CD4-positive, alpha-beta T cell (primary cell): Measurements from ENCODE around the gene TMEM52. TPM values are rescaled to one million over a fixed set of nuclear protein-coding genes. Genes with fewer than 3 reads are reported as not detected.

Experiments used
- ATAC-seq: fragments of 200-7000 bp; cut with Tn5 transposase; one replicate; pipeline ENCODE4 v1.10.0; 2022; ENCODE audit warnings: mild to moderate bottlenecking; ENCODE audit not compliant: poor library complexity
- CTCF ChIA-PET: fragments of 350-600 bp; sonication (Branson Sonifier 250); formaldehyde crosslinking; loops from one replicate; lab custom pipeline; 2021; ENCODE audit warnings: antibody characterized with exemption, inconsistent platforms; lab: Charles Lee
- POLR2A ChIA-PET: fragments of 350-600 bp; sonication (Branson Sonifier 250); formaldehyde crosslinking; loops from one replicate; lab custom pipeline; 2021; ENCODE audit warnings: antibody characterized with exemption, inconsistent platforms; lab: Charles Lee
- DNase-seq, 14 experiments: peaks; one replicate each; pipeline ENCODE4 v3.0.0-alpha.2; 2013 to 2020; ENCODE audit warnings: mixed read lengths in 2 of 14
- H3K27ac ChIP-seq, 2 donors: one replicate each; pipeline versions ENCODE4 v1.5.1 to v1.7.0; 2013; ENCODE audit warnings: low read length in 2 of 2, low read depth in 1 of 2, mild to moderate bottlenecking in 1 of 2
- H3K27me3 ChIP-seq, 2 experiments: 1 replicate in 1 of 2; 2 replicates in 1 of 2; pipeline versions ENCODE4 v1.6.1 to v1.7.0; 2013; ENCODE audit warnings: low read length in 2 of 2, control low read depth in 1 of 2, mild to moderate bottlenecking in 1 of 2, moderate library complexity in 1 of 2; ENCODE audit not compliant: insufficient read depth in 2 of 2, control insufficient read depth in 1 of 2
- H3K36me3 ChIP-seq: one replicate; pipeline ENCODE4 v1.6.1; 2013; ENCODE audit warnings: low read length, control low read depth; ENCODE audit not compliant: insufficient read depth
- H3K4me1 ChIP-seq: one replicate; pipeline ENCODE4 v1.6.1; 2013; ENCODE audit warnings: low read length, control low read depth; ENCODE audit not compliant: insufficient read depth
- H3K4me3 ChIP-seq: one replicate; pipeline ENCODE4 v1.5.1; 2013; ENCODE audit warnings: mild to moderate bottlenecking, low read length, moderate library complexity
- H3K9me3 ChIP-seq, 2 experiments: 1 replicate in 1 of 2; 2 replicates in 1 of 2; pipeline versions ENCODE4 v1.6.1 to v1.7.0; 2013; ENCODE audit warnings: low read length in 2 of 2, mild to moderate bottlenecking in 2 of 2, control low read depth in 1 of 2, moderate library complexity in 1 of 2; ENCODE audit not compliant: control insufficient read depth in 1 of 2, insufficient read depth in 1 of 2
- H3K27ac Mint-ChIP-seq: one replicate; pipeline ENCODE4 v1.8.0; 2020; ENCODE audit warnings: mixed read lengths
- H3K27me3 Mint-ChIP-seq: one replicate; pipeline ENCODE4 v1.8.0; 2021; ENCODE audit warnings: mixed read lengths
- H3K36me3 Mint-ChIP-seq: one replicate; pipeline ENCODE4 v1.8.0; 2021; ENCODE audit warnings: low read depth, mixed read lengths
- H3K4me1 Mint-ChIP-seq: one replicate; pipeline ENCODE4 v1.8.0; 2021; ENCODE audit warnings: low read depth, mixed read lengths
- H3K4me3 Mint-ChIP-seq: one replicate; pipeline ENCODE4 v1.8.0; 2020; ENCODE audit warnings: mild to moderate bottlenecking, mixed read lengths
- H3K9me3 Mint-ChIP-seq: one replicate; pipeline ENCODE4 v1.8.0; 2020; ENCODE audit warnings: mixed read lengths
- intact Hi-C, 2 experiments: fragments of 100-400 bp; cut with DNase I in 1 of 2; cut with micrococcal nuclease in 1 of 2; formaldehyde crosslinking; loops; one replicate each; pipeline versions ENCODE4 v1.15.1 to v1.9.0; 2023 to 2025; cut with DNase I, micrococcal nuclease
- total RNA-seq, 174 experiments: library from RNA in 2 of 174; stranded (reverse) in 2 of 174; gene quantifications; one replicate each; pipeline ENCODE4 v1.2.3 and lab custom pipeline; 2021 to 2026
- TF ChIP-seq, protein P1 (sequence below): fragments of 200-600 bp; IDR thresholded peaks from one replicate; pipeline ENCODE4 v1.8.0; 2022; ENCODE audit warnings: antibody characterized with exemption, mild to moderate bottlenecking

The TMEM52 gene
- total RNA-seq, 2 experiments from 2014 or later = 0.49 to 1.9 TPM

- CTCF ChIA-PET = no interaction called here
- H3K36me3 Mint-ChIP-seq = no peaks in the 10 kb centered on the region
- peaks cover 1% of the 10 kb centered on the region for H3K4me1 Mint-ChIP-seq
These were observed 4.7 kb downstream of the TMEM52 start for GRCh38 chr1:1914101-1914970.

GRCh38 chr1:1911350-1912041 is 7.6 kb downstream of the TMEM52 start:
- intact Hi-C loops = no loop called here

More at GRCh38 chr1:1914101-1914970, 4.7 kb downstream of the TMEM52 start:
- Histone ChIP-seq H3K36me3 (no peaks in the 10 kb centered on the region), H3K27ac (no peak overlapping the region), H3K4me3 (no peak overlapping the region), H3K9me3 (no peaks in the 10 kb centered on the region), H3K4me1 (peaks cover 25% of the 10 kb centered on the region), H3K27me3 (no peaks in the 10 kb centered on the region)
- no peaks in the 10 kb centered on the region for H3K27me3 Mint-ChIP-seq
- intact Hi-C loops = no loop called here
- no peaks in the 10 kb centered on the region for H3K9me3 Mint-ChIP-seq
- ATAC-seq (no peak), DNase-seq (peak in 1 of 14 experiments; percentile 30)
- TF ChIP-seq, protein P1, sequence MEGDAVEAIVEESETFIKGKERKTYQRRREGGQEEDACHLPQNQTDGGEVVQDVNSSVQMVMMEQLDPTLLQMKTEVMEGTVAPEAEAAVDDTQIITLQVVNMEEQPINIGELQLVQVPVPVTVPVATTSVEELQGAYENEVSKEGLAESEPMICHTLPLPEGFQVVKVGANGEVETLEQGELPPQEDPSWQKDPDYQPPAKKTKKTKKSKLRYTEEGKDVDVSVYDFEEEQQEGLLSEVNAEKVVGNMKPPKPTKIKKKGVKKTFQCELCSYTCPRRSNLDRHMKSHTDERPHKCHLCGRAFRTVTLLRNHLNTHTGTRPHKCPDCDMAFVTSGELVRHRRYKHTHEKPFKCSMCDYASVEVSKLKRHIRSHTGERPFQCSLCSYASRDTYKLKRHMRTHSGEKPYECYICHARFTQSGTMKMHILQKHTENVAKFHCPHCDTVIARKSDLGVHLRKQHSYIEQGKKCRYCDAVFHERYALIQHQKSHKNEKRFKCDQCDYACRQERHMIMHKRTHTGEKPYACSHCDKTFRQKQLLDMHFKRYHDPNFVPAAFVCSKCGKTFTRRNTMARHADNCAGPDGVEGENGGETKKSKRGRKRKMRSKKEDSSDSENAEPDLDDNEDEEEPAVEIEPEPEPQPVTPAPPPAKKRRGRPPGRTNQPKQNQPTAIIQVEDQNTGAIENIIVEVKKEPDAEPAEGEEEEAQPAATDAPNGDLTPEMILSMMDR = no peak
- no peak overlapping the region for H3K4me3 Mint-ChIP-seq
- POLR2A ChIA-PET = no interaction called here
- H3K27ac Mint-ChIP-seq = no peak overlapping the region

DNA sequence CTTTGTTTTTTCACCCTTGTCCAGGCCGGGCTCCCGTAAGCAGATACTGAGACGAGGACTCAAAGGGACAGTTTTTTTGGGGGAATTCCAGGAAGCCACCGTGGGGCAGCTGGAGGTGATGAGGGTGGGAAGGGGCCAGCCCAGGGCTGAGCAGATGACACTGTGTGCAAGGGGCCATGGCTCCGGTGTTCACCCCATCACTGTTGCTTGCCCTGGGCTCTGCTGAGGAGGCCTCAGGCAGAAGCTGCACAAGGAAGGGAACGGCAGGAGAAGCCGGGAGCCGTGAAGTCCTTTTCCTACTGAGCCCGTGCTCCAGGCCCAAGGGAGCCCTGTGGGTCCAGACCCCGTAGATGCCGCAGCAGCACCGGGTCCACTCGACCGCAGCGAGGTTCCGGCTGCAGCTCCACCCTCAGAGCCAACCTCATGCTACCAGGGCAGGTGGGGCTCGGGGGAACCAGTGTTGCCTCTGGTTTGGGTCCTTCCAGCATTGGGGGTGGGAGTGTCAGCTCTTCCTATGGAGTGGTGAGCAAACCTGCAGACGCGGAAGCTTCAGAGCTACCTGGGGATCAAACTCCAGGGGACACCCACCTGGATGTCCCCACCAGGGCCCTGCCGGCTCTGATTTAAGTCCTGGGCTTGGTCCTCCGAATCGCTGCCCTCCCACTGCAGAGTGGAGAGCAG is 8.3 kb downstream of the TMEM52 start:
- no peaks in the 10 kb centered on the region for H3K9me3 Mint-ChIP-seq
- peak in 1 of 14 experiments; percentile 45 for DNase-seq
- CTCF ChIA-PET = no interaction called here
- ATAC-seq = no peak
- Histone ChIP-seq H3K9me3 (no peaks in the 10 kb centered on the region), H3K27me3 (no peaks in the 10 kb centered on the region), H3K36me3 (no peaks in the 10 kb centered on the region), H3K27ac (no peak overlapping the region), H3K4me1 (peaks cover 30% of the 10 kb centered on the region), H3K4me3 (no peak overlapping the region)
- H3K36me3 Mint-ChIP-seq = no peaks in the 10 kb centered on the region
- no peak overlapping the region for H3K4me3 Mint-ChIP-seq
- TF ChIP-seq, protein P1 = no peak
- intact Hi-C loops = no loop called here
- H3K27ac Mint-ChIP-seq = peak overlapping the region; percentile 88
- peaks cover 6% of the 10 kb centered on the region for H3K4me1 Mint-ChIP-seq
- POLR2A ChIA-PET = interaction anchor here (2.1 kb wide), 1 partner anchor 186 kb away, joined by 7 read pairs; the partner anchor contains the start of gene CDK11A
- no peaks in the 10 kb centered on the region for H3K27me3 Mint-ChIP-seq

More at GRCh38 chr1:1911350-1912041, 7.6 kb downstream of the TMEM52 start:
- ChIA-PET CTCF (no interaction called here), POLR2A (no interaction called here)
- Mint-ChIP-seq H3K27ac (no peak overlapping the region), H3K4me1 (peaks cover under 1% of the 10 kb centered on the region), H3K27me3 (no peaks in the 10 kb centered on the region), H3K36me3 (no peaks in the 10 kb centered on the region), H3K4me3 (no peak overlapping the region), H3K9me3 (no peaks in the 10 kb centered on the region)
- TF ChIP-seq, protein P1 = no peak
- Histone ChIP-seq H3K4me1 (peaks cover 23% of the 10 kb centered on the region), H3K4me3 (no peak overlapping the region), H3K27me3 (no peaks in the 10 kb centered on the region), H3K27ac (no peak overlapping the region), H3K36me3 (no peaks in the 10 kb centered on the region), H3K9me3 (no peaks in the 10 kb centered on the region)
- ATAC-seq (no peak), DNase-seq (peak in 1 of 14 experiments; percentile 32)
